ENCODE results near the gene CEP41.

CEP41 gene

GRCh38 chr7:130356876-130357611 is 83.8 kb downstream of the CEP41 start:
- no peak for TF ChIP-seq GATA3 (IDR thresholded peaks at IDR 0.05; ENCODE audit: low read depth, low read length)
- no peak for TF ChIP-seq GATA2 (IDR thresholded peaks at IDR 0.05; ENCODE audit: low read depth, low read length)

GRCh38 chr7:130356121-130356875 is 84.5 kb downstream of the CEP41 start:
- TF ChIP-seq GATA2 (IDR thresholded peaks at IDR 0.05; ENCODE audit: low read depth, low read length) = no peak
- no peak for TF ChIP-seq GATA3 (IDR thresholded peaks at IDR 0.05; ENCODE audit: low read depth, low read length)

- no peak for TF ChIP-seq GATA3 (IDR thresholded peaks at IDR 0.05; ENCODE audit: low read depth, low read length)
- no peak for TF ChIP-seq GATA2 (IDR thresholded peaks at IDR 0.05; ENCODE audit: low read depth, low read length)
Measured at GRCh38 chr7:130353196-130353595, 87.6 kb downstream of the CEP41 start.

DNA sequence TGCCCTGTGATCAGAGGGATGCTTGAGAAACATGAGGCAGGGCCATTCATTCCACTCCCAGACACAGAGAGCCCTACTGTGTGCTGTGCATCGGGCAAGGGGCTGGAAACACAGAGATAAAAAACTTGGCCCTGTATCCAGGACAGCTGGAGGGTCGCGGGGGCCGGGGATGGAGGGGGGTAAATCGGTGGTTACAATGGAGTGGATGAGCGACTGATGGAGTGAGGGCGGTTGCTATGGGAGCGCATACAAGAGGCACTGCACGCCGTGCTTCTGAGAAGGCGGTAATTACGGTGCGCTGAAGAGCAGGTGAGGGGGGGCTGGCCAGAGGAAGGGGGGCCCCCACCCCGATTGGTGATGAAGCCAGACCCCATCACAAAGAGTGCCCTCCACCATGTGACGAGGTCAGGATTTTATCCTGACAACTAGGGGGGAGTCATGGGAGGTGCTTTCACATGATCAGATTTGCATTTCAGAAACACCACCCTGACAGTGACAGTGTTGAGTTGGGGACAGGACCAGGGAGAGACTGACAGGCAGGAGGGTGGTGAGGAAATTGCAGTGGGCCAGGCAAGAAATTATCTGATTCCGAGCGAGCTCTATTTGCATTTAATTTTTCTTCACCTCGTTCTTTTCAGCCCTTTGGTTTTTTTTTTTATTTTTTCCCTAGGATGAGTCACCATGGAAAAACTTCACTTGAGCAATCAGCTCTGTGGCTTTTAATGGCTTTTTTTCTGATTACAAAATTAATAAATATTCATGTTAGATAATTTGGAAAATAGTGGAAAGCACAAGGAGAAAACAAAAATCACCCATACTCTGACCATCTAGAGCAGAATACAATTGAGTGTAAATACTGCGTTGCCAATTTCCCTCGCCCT is 88.4 kb downstream of the CEP41 start:
- TF ChIP-seq GATA2 (IDR thresholded peaks at IDR 0.05; ENCODE audit: low read depth, low read length) = no peak

DNA sequence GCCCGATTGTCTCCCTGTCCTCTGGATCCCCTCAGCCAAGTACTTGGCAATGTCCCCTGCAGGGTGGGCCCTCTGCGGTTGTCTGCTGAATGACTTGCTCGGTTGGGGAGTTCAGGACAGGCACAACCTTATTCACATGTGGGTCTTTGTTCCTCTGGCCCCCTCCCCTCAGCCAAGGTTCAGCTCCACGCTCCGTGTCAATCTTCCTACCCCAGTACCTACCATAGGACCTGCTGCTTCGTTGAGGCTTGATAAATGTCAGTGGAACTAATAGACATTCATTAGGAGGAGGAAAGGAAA is 89.1 kb downstream of the CEP41 start:
- TF ChIP-seq GATA2 (IDR thresholded peaks at IDR 0.05; ENCODE audit: low read depth, low read length) (no peak), GATA3 (IDR thresholded peaks at IDR 0.05; ENCODE audit: low read depth, low read length) (no peak)

DNA sequence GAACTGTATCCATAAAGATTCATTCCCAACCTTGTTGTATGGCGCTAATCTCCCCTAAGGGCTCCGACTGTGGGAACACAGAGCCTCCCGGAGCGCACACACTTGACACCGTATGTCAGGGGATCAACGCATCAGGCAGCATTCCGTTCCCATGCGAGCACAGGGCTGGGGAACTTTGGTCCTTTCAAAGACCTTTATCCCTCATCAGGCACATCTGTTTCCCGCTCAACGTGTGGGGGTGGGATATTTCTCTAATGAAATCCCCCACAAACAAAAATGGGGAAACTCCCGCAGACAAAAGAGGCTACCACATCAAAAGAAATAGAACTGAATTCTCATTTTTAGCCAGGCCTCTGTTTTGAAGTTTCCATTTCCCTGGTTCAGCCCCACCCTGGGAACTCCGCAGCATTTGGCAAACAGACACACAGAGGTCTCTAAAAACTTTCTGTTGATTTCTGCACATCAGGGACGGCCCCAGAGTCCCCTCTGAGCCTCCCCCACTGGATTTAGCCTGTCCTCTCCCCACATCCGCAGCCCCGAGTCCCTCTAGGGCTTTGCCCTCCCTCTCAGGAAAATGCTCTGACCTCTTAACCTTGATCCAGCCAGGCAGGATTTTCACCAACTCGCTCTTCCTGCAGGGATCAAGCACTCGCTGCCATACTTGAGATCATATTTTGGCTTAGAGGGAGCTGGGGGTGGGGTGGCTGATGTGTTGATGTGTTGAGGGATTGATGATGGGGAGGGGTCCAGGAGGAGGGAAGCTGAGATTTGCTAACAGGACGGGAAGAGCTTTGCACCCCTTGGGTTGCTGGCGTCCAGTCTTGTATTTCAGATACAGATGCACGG is 89.6 kb downstream of the CEP41 start:
- TF ChIP-seq GATA3 (IDR thresholded peaks at IDR 0.05; ENCODE audit: low read depth, low read length) (no peak), GATA2 (IDR thresholded peaks at IDR 0.05; ENCODE audit: low read depth, low read length) (no peak)

DNA sequence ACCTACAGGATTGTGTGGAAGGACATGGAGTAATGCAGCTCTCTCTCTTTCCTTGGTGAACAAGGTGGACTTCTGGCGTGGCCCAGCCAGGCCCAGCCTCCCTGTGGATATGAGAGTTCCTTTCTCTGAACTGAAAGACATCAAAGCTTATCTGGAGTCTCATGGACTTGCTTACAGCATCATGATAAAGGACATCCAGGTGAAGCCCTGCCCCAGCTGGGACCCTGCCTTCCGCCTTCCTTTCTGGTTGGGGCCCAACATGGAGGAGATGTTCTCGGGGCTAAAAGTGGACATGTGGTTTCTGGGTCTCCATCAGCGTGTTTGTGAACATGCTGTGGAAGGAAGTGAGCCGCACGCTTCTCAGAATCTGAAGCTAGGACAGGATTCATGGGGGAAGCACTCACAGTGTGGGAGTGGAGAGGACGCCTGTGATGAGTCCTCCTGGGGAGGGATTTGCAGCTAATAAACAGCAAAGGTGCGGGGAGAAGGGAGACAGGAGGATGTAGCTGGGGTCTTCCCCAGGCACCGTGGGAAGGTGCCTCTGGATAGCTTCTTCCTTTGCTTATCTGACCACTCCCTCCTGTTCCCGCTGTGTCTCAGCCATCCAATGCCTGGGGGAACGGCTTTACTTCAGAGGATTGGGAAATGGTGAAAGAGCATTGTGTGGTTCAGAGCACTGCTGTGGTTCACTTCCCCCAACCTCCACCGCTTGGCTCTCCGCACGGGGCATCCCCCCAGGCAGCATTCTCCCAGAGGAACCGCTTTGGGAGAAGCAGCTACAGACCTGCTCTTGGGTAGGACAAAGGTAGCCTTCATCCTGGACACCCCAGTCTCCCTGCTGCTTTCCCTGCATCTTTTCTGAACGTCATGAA is 90.7 kb downstream of the CEP41 start:
- TF ChIP-seq GATA2 (IDR thresholded peaks at IDR 0.05; ENCODE audit: low read depth, low read length) (no peak), GATA3 (IDR thresholded peaks at IDR 0.05; ENCODE audit: low read depth, low read length) (no peak)

GRCh38 chr7:130346941-130347340 is 93.9 kb downstream of the CEP41 start:
- no peak for TF ChIP-seq GATA2 (IDR thresholded peaks at IDR 0.05; ENCODE audit: low read depth, low read length)
- TF ChIP-seq GATA3 (IDR thresholded peaks at IDR 0.05; ENCODE audit: low read depth, low read length) = no peak

DNA sequence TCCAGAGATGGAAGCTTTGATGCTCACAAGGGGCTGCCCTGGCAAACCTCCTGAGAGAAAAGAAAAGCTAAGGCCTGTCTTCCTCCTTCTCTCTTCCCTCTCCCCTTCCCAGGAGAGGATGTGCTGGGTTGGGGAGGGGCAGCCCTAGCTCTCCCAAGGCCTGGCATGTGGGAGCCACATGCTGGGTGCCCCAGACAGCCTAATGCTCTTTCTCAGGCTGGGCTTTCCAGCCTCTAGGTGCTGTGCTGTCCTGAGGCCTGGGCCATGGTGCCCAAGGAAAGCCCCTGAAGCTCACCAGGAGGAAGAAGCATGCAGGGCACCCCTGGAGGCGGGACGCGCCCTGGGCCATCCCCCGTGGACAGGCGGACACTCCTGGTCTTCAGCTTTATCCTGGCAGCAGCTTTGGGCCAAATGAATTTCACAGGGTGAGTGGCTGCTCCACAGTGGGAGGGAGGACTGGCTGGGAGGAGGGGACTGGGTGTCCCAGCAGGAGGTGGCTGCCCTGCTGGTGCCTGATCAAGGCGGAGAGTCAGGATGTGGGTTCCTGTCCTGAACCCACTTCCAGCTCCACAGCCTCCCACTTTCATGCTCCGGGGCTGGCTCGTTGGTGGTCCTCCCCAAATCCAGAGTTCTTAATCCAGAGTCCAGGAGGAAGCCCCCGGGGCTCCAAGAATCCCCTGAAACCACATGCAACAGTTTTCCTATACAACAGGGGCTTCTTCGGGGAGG is 94.5 kb downstream of the CEP41 start:
- TF ChIP-seq GATA2 (IDR thresholded peaks at IDR 0.05; ENCODE audit: low read depth, low read length) (no peak), GATA3 (IDR thresholded peaks at IDR 0.05; ENCODE audit: low read depth, low read length) (no peak)

DNA sequence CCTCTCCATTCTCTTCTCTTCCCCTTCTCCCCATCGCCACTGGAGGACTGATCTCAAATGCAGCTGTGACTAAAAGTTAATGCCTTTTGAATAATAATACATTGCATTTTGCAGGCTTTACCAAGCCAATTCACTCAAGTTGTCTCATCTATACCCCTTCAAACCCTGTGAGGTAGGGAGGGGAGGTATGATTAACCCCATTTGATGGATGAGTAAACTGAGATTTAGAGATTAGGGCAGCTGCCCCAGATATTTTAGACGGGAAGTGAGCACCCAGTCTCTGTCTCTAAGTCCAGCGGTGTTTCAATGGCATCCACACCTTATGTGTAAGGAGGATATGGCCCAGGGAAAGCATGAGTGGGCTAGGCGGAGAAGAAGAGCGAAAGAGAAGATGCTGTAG is 95.1 kb downstream of the CEP41 start:
- TF ChIP-seq GATA3 (IDR thresholded peaks at IDR 0.05; ENCODE audit: low read depth, low read length) = no peak
- no peak for TF ChIP-seq GATA2 (IDR thresholded peaks at IDR 0.05; ENCODE audit: low read depth, low read length)

- no peak for TF ChIP-seq GATA3 (IDR thresholded peaks at IDR 0.05; ENCODE audit: low read depth, low read length)
- no peak for TF ChIP-seq GATA2 (IDR thresholded peaks at IDR 0.05; ENCODE audit: low read depth, low read length)
Measured at GRCh38 chr7:130345136-130345535, 95.7 kb downstream of the CEP41 start.

DNA sequence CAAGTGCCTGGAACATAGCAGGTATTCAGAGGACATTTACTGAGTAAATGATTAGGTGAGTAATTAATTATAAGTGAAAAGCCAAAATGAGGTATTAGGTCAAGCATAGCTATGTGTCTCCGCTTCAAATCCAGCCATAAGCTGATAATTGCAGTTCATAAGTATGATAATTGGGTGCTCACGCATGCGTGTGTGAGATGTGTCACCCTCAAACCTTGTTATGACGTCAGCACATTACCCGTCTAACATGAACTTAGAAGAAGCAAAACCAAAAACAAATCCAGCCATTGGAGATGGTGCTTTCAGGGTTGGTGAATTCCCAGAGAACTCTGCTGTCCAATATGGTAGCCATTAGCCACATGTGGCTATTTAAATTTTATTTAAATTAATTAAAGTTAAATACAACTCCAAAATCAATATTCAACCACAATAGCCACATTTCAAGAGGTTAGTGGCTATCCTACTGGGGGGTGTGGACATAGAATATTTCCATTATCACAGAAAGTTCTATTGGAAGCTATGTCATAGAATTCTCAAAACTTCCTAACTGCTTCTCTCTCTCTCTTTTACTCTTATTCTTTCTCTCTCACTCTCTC is 96.4 kb downstream of the CEP41 start, which contains the start of gene CPA5:
Gene CPA5 (plus strand): TSS at position 546 of the 596 bp plus-strand sequence. CDS start 1,670 bp downstream, outside the sequence.
- TF ChIP-seq GATA3 (IDR thresholded peaks at IDR 0.05; ENCODE audit: low read depth, low read length) = no peak
- TF ChIP-seq GATA2 (IDR thresholded peaks at IDR 0.05; ENCODE audit: low read depth, low read length) = no peak
